ENCODE results near the gene CFAP57.

DNA sequence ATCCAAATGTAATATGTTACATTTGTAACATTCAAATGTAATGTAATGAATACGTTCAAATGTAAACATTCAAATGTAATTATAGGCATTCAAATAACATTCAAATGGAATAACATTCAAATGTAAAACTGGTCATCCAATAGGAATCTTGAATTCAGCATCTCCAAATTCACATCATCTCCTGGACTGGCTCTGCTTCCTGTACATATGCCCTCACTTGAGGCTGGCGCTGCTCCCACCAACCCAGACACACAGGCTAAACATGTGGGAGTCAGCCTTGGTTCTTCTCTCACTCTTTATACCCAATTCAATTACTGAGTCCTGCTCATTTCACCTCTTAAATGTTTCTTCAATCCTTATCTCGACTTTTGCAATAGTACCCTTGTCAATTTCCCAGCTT lies 7.0 kb upstream of the CFAP57 start:
- TF ChIP-seq, protein P1, sequence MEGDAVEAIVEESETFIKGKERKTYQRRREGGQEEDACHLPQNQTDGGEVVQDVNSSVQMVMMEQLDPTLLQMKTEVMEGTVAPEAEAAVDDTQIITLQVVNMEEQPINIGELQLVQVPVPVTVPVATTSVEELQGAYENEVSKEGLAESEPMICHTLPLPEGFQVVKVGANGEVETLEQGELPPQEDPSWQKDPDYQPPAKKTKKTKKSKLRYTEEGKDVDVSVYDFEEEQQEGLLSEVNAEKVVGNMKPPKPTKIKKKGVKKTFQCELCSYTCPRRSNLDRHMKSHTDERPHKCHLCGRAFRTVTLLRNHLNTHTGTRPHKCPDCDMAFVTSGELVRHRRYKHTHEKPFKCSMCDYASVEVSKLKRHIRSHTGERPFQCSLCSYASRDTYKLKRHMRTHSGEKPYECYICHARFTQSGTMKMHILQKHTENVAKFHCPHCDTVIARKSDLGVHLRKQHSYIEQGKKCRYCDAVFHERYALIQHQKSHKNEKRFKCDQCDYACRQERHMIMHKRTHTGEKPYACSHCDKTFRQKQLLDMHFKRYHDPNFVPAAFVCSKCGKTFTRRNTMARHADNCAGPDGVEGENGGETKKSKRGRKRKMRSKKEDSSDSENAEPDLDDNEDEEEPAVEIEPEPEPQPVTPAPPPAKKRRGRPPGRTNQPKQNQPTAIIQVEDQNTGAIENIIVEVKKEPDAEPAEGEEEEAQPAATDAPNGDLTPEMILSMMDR (IDR thresholded peaks at IDR 0.05; ENCODE audit: poor library complexity, severe bottlenecking): no peak
- TF ChIP-seq EZH2 (IDR thresholded peaks at IDR 0.05; ENCODE audit: borderline replicate concordance, insufficient read depth, low read length, poor library complexity, severe bottlenecking) (no peak), RAD21 (conservative IDR thresholded peaks at IDR 0.05) (no peak), MXI1 (conservative IDR thresholded peaks at IDR 0.05; ENCODE audit: poor library complexity, severe bottlenecking) (no peak), SMC3 (conservative IDR thresholded peaks at IDR 0.05; ENCODE audit: poor library complexity) (no peak), POLR2AphosphoS5 (IDR thresholded peaks at IDR 0.05) (no peak), EP300 (conservative IDR thresholded peaks at IDR 0.05; ENCODE audit: poor library complexity, severe bottlenecking) (no peak), TAF1 (IDR thresholded peaks at IDR 0.05; ENCODE audit: low read depth) (no peak)
- TF ChIP-seq, protein P2, sequence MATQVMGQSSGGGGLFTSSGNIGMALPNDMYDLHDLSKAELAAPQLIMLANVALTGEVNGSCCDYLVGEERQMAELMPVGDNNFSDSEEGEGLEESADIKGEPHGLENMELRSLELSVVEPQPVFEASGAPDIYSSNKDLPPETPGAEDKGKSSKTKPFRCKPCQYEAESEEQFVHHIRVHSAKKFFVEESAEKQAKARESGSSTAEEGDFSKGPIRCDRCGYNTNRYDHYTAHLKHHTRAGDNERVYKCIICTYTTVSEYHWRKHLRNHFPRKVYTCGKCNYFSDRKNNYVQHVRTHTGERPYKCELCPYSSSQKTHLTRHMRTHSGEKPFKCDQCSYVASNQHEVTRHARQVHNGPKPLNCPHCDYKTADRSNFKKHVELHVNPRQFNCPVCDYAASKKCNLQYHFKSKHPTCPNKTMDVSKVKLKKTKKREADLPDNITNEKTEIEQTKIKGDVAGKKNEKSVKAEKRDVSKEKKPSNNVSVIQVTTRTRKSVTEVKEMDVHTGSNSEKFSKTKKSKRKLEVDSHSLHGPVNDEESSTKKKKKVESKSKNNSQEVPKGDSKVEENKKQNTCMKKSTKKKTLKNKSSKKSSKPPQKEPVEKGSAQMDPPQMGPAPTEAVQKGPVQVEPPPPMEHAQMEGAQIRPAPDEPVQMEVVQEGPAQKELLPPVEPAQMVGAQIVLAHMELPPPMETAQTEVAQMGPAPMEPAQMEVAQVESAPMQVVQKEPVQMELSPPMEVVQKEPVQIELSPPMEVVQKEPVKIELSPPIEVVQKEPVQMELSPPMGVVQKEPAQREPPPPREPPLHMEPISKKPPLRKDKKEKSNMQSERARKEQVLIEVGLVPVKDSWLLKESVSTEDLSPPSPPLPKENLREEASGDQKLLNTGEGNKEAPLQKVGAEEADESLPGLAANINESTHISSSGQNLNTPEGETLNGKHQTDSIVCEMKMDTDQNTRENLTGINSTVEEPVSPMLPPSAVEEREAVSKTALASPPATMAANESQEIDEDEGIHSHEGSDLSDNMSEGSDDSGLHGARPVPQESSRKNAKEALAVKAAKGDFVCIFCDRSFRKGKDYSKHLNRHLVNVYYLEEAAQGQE (IDR thresholded peaks at IDR 0.05; ENCODE audit: borderline replicate concordance): no peak

Measured in neural cell (in vitro differentiated cells).